Endothelial cell of umbilical vein (primary cell): ENCODE measurements around the gene C5orf15. TPM values are rescaled to one million over a fixed set of nuclear protein-coding genes. Genes with fewer than 3 reads are reported as not detected.

Experiments used
- BruUV-seq: library from RNA; stranded (reverse); fragments of 400-500 nt; replicated peaks from 2 replicates; lab custom pipeline; 2021; lab: Mats Ljungman, UMichigan
- CTCF ChIA-PET: fragments of 300-600, 350-600 bp; sonication (Branson Sonifier 250); formaldehyde crosslinking; loops from one replicate; lab custom pipeline; 2021; ENCODE audit warnings: antibody characterized with exemption, inconsistent platforms; lab: Charles Lee
- POLR2A ChIA-PET: fragments of 300-600, 350-600 bp; sonication (Branson Sonifier 250); formaldehyde crosslinking; loops from one replicate; lab custom pipeline; 2021; ENCODE audit warnings: antibody characterized with exemption, inconsistent platforms; lab: Charles Lee
- DNase-seq: peaks from one replicate; pipeline ENCODE4 v3.0.0-alpha.2; 2011; ENCODE audit warnings: low read depth, low spot score
- FAIRE-seq: peaks from 2 replicates; lab custom pipeline; 2011; peaks lifted over from hg19 to GRCh38; lab: Jason Lieb, UNC
- H2AFZ ChIP-seq: 2 replicates; pipeline ENCODE4 v1.6.0; 2012; ENCODE audit warnings: low read depth, low read length, control low read depth, inconsistent platforms
- H3K27ac ChIP-seq: 2 replicates; pipeline ENCODE4 v1.5.1; 2011; ENCODE audit warnings: low read depth, mild to moderate bottlenecking, control low read depth, low read length, moderate library complexity; ENCODE audit not compliant: insufficient read depth
- H3K27me3 ChIP-seq, 2 experiments: 2 replicates each; pipeline versions ENCODE4 v1.6.0 to v1.6.1; 2011; ENCODE audit warnings: low read length in 2 of 2, mixed read lengths in 1 of 2; ENCODE audit not compliant: control insufficient read depth in 2 of 2, insufficient read depth in 2 of 2
- H3K36me3 ChIP-seq, 2 experiments: 2 replicates in 1 of 2; 3 replicates in 1 of 2; pipeline ENCODE4 v1.5.1; 2011; ENCODE audit warnings: low read length in 2 of 2, mild to moderate bottlenecking in 1 of 2, moderate library complexity in 1 of 2; ENCODE audit not compliant: control insufficient read depth in 2 of 2, insufficient read depth in 2 of 2; ENCODE audit errors: extremely low read depth in 1 of 2
- H3K4me1 ChIP-seq: 3 replicates; pipeline ENCODE4 v1.5.1; 2011; ENCODE audit warnings: mild to moderate bottlenecking, low read length; ENCODE audit not compliant: control insufficient read depth, insufficient read depth; ENCODE audit errors: extremely low read depth
- H3K4me2 ChIP-seq: 2 replicates; pipeline ENCODE4 v1.6.1; 2011; ENCODE audit warnings: low read length, control low read depth, mixed read lengths; ENCODE audit not compliant: insufficient read depth
- H3K4me3 ChIP-seq, 3 experiments: fragments of 200-600 bp in 1 of 3; sonication (generic), shearing (Covaris generic) in 1 of 3; replicated peaks in 1 of 3; 2 replicates each; pipeline ENCODE4 v1.5.1; 2011 to 2016; ENCODE audit warnings: control low read depth in 3 of 3, low read length in 3 of 3, mild to moderate bottlenecking in 2 of 3, inconsistent platforms in 1 of 3, low read depth in 1 of 3, moderate library complexity in 1 of 3; ENCODE audit not compliant: insufficient read depth in 1 of 3
- H3K79me2 ChIP-seq: 2 replicates; pipeline ENCODE4 v1.6.0; 2012; ENCODE audit warnings: low read length, inconsistent platforms; ENCODE audit not compliant: control insufficient read depth, insufficient read depth
- H3K9ac ChIP-seq: replicated peaks from 2 replicates; pipeline ENCODE3; 2011; ENCODE audit warnings: low read length, control low read depth; ENCODE audit not compliant: insufficient read depth; ENCODE audit errors: extremely low read depth
- H3K9me1 ChIP-seq: replicated peaks from 3 replicates; pipeline ENCODE4 v1.6.0; 2011; ENCODE audit warnings: mild to moderate bottlenecking, low read length; ENCODE audit not compliant: control insufficient read depth, insufficient read depth; ENCODE audit errors: extremely low read depth
- H3K9me3 ChIP-seq: replicated peaks from 2 replicates; pipeline ENCODE4 v1.5.1; 2012; ENCODE audit warnings: low read length, inconsistent platforms; ENCODE audit not compliant: control insufficient read depth, insufficient read depth
- H4K20me1 ChIP-seq: replicated peaks from 2 replicates; pipeline ENCODE3; 2011; ENCODE audit warnings: mild to moderate bottlenecking, low read length; ENCODE audit not compliant: control insufficient read depth, insufficient read depth; ENCODE audit errors: extremely low read depth
- EZH2 ChIP-seq: IDR thresholded peaks from 2 replicates; pipeline ENCODE4 v1.6.1; 2012; ENCODE audit warnings: borderline replicate concordance, low read depth, mild to moderate bottlenecking, moderate library complexity, low read length, inconsistent platforms; ENCODE audit not compliant: severe bottlenecking
- FOS ChIP-seq: IDR thresholded peaks from 2 replicates; pipeline ENCODE4 v1.6.1; 2011; ENCODE audit warnings: mild to moderate bottlenecking, low read length, moderate library complexity, borderline replicate concordance; ENCODE audit not compliant: insufficient read depth
- GATA2 ChIP-seq: IDR thresholded peaks from 2 replicates; pipeline ENCODE4 v1.7.0; 2011; ENCODE audit warnings: low read depth, mild to moderate bottlenecking, moderate library complexity, mixed read lengths, low read length; ENCODE audit not compliant: insufficient read length, insufficient read depth
- JUN ChIP-seq: IDR thresholded peaks from 2 replicates; pipeline ENCODE4 v1.6.1; 2011; ENCODE audit warnings: borderline replicate concordance, low read depth; ENCODE audit not compliant: insufficient read length, insufficient read depth
- MYC ChIP-seq: IDR thresholded peaks from one replicate; pipeline ENCODE4 v1.6.1; 2011; ENCODE audit warnings: mild to moderate bottlenecking, low read depth, low read length
- POLR2A ChIP-seq: IDR thresholded peaks from 2 replicates; pipeline ENCODE4 v1.6.1; 2012; ENCODE audit warnings: low read depth, mild to moderate bottlenecking, control low read depth, low read length
- POLR2AphosphoS5 ChIP-seq: IDR thresholded peaks from 2 replicates; pipeline ENCODE4 v1.6.1; 2012; ENCODE audit warnings: low read depth, mild to moderate bottlenecking, control low read depth, low read length, moderate library complexity; ENCODE audit not compliant: insufficient read depth
- dilution Hi-C: fragments of 300-500 bp; cut with MboI; formaldehyde crosslinking; loops from one replicate; pipeline ENCODE4 v1.15.0; 2019; ENCODE audit warnings: low sequenced_read_pairs; ENCODE audit not compliant: extremely low pct_ligation_motif_present
- intact Hi-C: fragments of 100-400 bp; cut with micrococcal nuclease; formaldehyde crosslinking; loops from one replicate; pipeline ENCODE4 v1.10.0; 2022
- polyA plus RNA-seq, 4 experiments: library from polyadenylated mRNA; depleted of rRNA in 3 of 4; stranded (reverse) in 3 of 4; unstranded in 1 of 4; fragments of >200 nt; gene quantifications; 2 replicates each; pipeline versions ENCODE4 v1.2.1 to v1.2.3, GENCODE V29; 2011 to 2012; ENCODE audit warnings: missing spikeins in 1 of 4
- total RNA-seq: library from RNA; stranded (reverse); gene quantifications from 2 replicates; pipeline ENCODE4 v1.2.3, GENCODE V29; 2021
- TF ChIP-seq, protein P1 (sequence below): IDR thresholded peaks from 2 replicates; pipeline ENCODE4 v1.6.1; 2011; ENCODE audit not compliant: insufficient read depth, insufficient read length
- TF ChIP-seq, protein P2 (sequence below), 2 donors: IDR thresholded peaks; 1 replicate in 1 of 2; 2 replicates in 1 of 2; pipeline ENCODE4 v1.5.1; 2011; ENCODE audit warnings: low read length in 2 of 2, mild to moderate bottlenecking in 2 of 2, moderate library complexity in 2 of 2, control low read depth in 1 of 2, inconsistent platforms in 1 of 2, low read depth in 1 of 2; ENCODE audit not compliant: insufficient read depth in 1 of 2; ENCODE audit errors: extremely low read depth in 1 of 2

Gene C5orf15
- total and polyA plus RNA-seq, 2 donors (not counting 3 experiments of a cell fraction or from before 2014, with no cell fraction given), result 25.3 to 45.4 TPM

DNA sequence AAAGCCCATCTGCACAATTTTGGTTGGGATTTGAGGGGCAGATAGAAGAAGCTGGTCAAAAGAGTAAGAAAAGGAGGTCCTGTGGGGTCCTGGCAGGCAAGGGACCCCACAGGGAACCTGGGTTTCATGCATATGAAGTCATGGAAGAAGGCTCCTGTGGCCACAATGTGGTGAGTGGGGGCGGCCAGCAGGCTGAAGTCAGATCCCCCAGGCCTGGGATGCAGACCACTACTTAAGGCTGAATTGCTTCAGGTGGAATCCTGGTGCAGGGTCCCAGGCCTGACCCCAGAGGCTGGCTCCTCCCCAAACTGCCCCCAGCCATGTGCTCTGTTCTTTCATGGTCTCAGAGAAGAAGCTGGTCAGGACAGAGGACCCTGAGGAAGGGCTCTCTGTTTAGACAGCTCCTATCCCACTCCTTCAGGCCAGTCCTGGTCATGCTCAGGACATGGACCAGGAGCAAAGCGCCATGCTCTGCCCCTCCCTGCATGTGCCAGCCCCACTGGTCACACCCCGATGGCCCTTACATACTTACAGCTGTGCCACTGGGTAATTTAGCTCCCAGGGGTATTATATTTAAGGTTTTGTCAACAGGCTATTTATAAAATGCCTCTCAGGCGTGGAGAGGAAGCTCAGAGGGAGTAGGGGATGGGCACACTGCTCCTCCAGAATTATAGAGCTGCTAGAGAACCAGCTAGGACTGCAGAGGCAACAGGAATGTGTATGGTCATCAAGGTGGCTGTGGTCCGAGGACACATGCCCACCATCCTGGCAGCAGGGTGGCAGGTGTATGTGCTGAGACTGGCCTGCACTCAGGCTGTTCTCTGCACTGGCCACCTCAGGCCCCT, 33.4 kb downstream of the C5orf15 start:
- no peaks in the 10 kb centered on the region for H3K9me3 ChIP-seq
- H3K27ac ChIP-seq, result no peak overlapping the region
- no peak for FAIRE-seq
- no peak for TF ChIP-seq FOS
- TF ChIP-seq GATA2, result no peak
- TF ChIP-seq, protein P1, sequence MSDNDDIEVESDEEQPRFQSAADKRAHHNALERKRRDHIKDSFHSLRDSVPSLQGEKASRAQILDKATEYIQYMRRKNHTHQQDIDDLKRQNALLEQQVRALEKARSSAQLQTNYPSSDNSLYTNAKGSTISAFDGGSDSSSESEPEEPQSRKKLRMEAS, result no peak
- TF ChIP-seq EZH2, result no peak
- TF ChIP-seq MYC, result no peak
- no peak for TF ChIP-seq JUN
- TF ChIP-seq, protein P2, sequence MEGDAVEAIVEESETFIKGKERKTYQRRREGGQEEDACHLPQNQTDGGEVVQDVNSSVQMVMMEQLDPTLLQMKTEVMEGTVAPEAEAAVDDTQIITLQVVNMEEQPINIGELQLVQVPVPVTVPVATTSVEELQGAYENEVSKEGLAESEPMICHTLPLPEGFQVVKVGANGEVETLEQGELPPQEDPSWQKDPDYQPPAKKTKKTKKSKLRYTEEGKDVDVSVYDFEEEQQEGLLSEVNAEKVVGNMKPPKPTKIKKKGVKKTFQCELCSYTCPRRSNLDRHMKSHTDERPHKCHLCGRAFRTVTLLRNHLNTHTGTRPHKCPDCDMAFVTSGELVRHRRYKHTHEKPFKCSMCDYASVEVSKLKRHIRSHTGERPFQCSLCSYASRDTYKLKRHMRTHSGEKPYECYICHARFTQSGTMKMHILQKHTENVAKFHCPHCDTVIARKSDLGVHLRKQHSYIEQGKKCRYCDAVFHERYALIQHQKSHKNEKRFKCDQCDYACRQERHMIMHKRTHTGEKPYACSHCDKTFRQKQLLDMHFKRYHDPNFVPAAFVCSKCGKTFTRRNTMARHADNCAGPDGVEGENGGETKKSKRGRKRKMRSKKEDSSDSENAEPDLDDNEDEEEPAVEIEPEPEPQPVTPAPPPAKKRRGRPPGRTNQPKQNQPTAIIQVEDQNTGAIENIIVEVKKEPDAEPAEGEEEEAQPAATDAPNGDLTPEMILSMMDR (IDR thresholded peaks at IDR 0.05; ENCODE audit: extremely low read depth in 1 of 2, insufficient read depth in 1 of 2, low read depth in 1 of 2, low read length in 2 of 2), result no peak
- no peak for TF ChIP-seq POLR2A
- TF ChIP-seq POLR2AphosphoS5, result no peak
- H4K20me1 ChIP-seq, result no peaks in the 10 kb centered on the region
- dilution Hi-C loops, result no loop called here
- DNase-seq, result no peak
- no peaks in the 10 kb centered on the region for H3K9me1 ChIP-seq
- H2AFZ ChIP-seq, result no peak overlapping the region
- H3K27me3 ChIP-seq, result no peaks in the 10 kb centered on the region
- POLR2A ChIA-PET, result no interaction called here
- peaks cover 3% of the 10 kb centered on the region for H3K4me1 ChIP-seq
- H3K36me3 ChIP-seq, result no peaks in the 10 kb centered on the region
- no peak overlapping the region for H3K4me3 ChIP-seq
- BruUV-seq, result no TSS peak
- H3K4me2 ChIP-seq, result no peak overlapping the region
- CTCF ChIA-PET, result no interaction called here
- H3K79me2 ChIP-seq, result no peaks in the 10 kb centered on the region
- intact Hi-C loops, result no loop called here
- H3K9ac ChIP-seq, result no peak overlapping the region
